Measurements from ENCODE around the gene SHMT2.
A peak's percentile ranks its signal among the peaks of the same experiment; 100 is the strongest.

SHMT2 gene

GRCh38 chr12:57229046-57229633 lies 371 bp upstream of the SHMT2 start:
- no peak for DNase-seq

DNA sequence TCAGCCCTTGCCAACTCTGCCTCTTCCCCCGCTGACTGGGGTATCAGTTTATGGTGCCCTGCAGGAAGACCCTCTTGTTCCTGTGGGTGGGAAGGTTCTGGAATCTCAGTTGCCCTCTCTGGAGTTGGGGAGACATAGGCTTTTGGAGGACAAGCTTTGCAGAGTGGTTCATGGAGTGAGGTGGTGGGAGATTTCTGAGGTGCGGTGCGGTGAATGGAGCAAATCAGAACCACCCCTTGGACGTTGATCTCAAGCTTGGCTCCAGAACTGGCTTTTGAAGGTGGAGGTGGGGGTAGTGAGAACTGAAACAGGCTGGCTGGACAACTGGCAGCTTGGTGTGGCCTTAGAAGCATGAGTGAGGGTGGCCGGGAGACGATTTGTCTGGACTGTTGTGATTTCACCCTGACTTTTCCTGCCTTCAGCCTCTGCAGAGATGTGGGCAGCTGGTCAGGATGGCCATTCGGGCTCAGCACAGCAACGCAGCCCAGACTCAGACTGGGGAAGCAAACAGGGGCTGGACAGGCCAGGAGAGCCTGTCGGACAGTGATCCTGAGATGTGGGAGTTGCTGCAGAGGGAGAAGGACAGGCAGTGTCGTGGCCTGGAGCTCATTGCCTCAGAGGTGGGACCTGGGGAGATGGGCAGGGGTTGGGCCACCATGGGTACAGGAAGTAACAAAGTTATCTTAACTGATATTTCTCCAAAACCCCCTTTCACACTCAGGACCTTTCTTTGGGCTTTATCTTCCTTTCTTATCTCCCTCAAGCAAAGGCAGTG lies 1.1 kb downstream of the SHMT2 start:
- DNase-seq, result no peak

GRCh38 chr12:57231276-57232021 lies 1.9 kb downstream of the SHMT2 start:
- DNase-seq, result no peak

DNA sequence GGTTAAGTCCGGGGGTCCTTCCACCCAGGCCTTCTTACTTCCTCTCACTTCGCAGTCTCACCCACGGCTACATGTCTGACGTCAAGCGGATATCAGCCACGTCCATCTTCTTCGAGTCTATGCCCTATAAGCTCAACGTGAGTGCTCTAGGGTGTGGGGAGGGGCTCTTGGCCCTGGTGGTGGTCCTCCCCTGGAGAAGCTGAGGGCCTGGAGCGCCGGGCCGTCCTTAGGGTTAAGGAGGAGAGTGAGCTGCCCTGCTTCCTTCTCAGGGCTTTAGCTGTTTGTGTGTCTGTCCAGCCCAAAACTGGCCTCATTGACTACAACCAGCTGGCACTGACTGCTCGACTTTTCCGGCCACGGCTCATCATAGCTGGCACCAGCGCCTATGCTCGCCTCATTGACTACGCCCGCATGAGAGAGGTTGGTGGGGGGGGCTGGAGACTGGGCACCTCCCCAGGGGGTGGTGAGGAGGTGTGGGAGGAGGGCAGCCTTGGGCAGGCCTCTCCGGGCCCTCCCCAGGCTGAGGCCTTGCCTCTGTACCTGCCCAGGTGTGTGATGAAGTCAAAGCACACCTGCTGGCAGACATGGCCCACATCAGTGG lies 2.7 kb downstream of the SHMT2 start:
- no peak for DNase-seq

GRCh38 chr12:57233357-57234232 lies 4.1 kb downstream of the SHMT2 start:
- no peak for DNase-seq

GRCh38 chr12:57234233-57234570 lies 4.7 kb downstream of the SHMT2 start:
- DNase-seq, result no peak

DNA sequence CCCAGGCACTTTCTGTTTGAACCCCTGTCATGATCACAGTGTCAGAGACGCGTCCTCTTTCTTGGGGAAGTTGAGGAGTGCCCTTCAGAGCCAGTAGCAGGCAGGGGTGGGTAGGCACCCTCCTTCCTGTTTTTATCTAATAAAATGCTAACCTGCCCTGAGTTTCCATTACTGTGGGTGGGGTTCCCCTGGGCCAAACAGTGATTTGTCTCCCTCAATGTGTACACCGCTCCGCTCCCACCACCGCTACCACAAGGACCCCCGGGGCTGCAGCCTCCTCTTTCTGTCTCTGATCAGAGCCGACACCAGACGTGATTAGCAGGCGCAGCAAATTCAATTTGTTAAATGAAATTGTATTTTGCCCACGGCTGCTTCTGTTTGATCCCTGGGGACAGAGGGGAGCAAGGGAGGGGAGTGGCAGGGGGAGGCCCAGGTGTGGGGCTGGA lies 5.1 kb downstream of the SHMT2 start:
- DNase-seq, result no peak

DNA sequence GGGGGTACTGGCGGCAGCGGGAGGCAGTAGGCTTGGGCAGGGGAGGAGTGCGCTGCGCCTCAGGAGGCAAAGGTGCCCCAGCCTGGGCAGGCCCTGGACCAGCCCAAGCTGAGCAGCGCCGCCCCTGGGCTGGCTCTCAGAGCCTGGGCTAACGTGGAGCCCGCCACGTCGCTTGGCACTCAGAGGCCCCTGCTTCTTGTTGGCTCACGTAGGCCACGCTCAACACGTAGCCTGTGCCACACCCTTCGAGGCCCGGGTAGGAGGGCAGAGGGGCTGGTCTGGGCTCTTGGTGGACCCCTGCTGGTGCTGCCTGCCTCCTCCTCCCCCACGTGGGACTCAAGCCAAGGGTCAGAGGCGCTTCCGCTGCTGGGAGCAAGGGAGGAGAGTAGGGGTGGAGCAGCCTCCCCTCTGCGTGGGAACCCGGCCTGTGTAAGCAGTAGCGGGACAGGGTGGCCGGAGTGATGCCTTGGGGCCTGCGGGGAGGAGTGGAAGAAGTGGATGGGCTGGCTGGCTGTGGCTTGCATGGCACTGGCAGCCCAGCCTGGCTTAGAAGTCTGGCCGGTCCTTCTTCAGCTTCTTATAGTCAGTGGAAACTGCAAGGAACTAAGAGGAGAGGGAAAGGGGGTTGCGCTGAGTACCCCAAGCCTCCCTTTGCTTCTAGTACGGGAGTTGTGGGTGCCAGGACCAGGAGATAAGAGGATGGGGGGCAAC lies 5.7 kb downstream of the SHMT2 start:
- no peak for DNase-seq

GRCh38 chr12:57235728-57236131 lies 6.2 kb downstream of the SHMT2 start:
- DNase-seq, result no peak

GRCh38 chr12:57236201-57236924 lies 6.9 kb downstream of the SHMT2 start:
- DNase-seq, result no peak

DNA sequence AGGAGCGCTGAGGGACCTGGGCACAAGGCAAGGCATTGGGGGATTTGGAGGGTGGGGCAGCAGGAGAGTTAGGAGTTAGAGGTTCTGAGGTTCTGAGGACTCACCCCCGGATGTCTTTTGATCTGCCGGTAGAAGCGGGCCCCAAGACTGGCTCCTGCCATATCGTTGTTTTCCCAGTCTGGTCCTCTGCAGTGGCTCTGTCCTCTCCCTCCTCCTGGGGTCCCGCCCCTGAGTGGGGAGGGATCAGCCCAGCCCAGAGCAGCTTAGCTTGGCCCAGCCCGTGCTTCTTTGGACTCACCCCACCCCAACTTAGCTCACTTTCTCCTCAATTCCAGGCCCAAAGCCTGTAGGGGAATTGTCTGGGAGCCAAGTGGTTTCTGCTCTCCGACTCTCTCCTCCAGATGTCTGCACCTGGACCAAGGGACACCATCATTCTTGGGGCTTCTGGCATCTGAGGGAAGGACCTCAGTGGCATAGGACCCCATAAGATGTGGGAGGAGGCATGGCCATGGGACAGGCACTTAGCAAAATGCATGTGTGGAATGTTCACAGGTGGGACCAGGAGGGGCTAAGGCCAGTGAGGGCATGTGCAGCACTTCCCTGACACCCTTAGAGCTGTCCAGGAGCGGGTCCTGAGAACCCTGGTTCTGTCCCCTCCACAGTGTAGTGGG lies 7.5 kb downstream of the SHMT2 start:
- no peak for DNase-seq

DNA sequence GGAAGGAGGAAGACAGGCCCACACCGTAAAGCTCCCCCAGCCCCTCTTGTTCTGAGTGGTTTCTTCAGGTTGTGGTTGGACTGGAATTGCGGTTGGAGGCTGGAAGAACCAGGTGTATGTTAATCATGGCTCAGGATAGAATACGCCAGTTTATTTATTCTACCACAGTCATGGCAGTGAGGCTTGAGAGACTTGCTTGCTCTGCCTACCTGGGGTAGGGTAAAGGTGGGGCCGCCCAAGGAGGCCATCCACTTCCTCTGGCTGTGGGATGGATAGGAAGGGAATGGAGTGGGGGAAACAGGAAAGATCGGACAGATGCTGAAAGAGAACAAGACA lies 8.1 kb downstream of the SHMT2 start:
- no peak for DNase-seq

DNA sequence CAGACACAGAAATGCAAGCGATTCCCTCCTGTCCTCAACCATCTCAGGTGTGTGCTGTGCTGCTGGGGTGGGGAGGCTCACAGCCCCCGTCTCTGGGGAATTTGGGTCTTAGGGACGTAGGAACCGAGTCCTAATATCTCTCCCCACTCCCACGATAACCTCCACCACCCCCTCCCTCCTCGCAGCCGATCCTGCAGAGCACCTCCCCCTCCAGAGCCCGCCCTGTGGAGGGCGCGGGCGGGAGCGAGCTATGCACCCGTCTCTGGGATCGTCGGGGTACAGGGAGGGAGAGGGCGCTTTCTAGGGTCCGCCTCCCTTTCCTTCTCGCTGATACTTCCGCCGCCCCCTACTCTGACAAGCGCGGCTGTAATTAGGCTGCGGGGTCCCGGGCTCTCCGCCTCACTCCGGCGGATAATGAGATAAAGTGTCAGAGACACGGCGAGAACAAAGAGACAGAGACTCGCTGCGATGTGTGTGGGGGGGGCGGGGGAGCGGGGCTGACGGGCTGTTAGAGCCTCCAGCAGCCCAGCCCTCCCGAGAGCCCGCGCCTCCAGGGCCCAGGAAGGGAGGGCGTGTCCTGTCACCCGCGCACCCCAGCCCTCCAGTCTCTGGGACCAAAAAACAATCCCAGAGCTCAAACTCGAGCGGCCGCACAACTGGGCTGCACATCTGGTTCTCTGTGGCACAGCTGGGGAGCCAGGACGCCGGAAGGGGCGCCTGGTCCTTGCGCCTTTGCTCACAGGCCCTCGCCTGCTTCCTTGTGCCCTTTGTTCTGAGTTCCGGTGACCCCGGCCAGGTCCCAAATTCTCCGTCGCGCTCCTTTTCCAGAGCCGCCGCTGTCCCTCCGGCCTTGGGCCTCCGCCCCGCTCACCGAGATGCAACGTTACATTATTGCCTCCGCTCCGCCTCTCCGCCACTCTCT lies 8.7 kb downstream of the SHMT2 start:
- DNase-seq, result peak; percentile 47

- DNase-seq, result peak; percentile 64
Measured at GRCh38 chr12:57238854-57239554, 9.5 kb downstream of the SHMT2 start.

DNA sequence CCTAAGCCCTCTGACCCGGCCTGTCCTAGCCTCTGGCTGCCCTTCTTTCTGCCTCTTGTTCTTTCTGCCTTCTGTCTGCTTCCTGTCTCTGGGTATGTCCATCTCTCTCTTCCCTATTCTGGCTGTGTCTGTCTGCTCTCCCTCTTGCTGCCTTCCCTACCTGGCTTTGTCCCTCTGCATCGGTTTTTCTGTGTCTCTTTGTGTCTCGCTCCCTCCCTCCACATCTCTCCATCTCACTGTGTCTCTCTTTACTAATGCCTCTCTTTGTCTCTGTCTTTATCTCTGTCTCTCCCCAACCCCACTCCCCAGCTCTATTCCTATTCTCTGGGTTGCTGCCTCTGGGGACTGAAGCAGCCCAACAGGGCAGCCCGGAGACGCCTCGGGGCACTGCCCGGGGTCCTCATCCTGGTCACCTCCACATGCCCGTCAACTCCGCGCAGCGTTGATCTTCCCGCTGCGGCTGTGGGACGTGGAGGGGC lies 10.1 kb downstream of the SHMT2 start:
- DNase-seq, result no peak

DNA sequence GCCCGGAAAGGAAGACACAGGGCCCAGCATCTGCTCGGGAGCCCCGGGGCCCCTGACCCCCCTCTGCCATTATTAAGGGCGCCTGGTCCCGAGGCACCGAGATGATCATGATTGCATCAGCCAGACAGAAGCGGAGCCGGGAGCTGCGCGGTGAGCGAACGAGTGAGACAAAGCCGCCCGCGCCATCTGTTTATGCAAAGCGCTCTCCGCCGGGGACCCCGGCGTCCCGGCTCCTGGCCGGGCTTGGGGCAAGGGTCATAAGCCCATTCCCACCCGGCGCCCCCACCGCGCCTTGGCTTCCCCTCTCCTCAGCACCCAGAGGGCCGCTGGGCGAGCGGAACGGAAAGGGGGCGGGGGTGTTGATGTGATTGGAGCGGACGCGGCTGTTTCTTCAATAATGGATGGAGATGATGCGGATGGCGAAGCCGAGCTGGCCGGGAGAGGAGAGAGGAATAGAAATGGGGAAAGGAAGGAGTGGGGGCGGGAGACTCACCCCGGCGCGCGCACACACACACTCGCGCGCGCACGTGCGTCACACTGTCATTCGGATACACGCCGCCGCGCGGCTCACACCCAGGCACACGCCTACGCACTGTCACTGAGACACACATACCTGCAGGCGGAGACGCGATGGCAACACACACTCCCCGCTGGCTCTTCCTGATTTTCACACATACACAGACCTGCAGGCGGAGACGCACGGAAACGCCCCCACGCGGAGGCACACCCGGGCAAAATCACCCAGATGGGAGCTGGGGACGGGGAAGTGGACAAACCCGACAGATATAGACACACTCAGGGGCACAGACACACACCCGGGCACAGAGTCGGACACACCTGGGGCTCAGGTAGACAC lies 10.8 kb downstream of the SHMT2 start:
- DNase-seq, result peak; percentile 69

- DNase-seq, result peak; percentile 32
Measured at GRCh38 chr12:57240926-57241401, 11.5 kb downstream of the SHMT2 start.

Data from NCI-H1694 (cell line).